SKM-1 (cell line): ENCODE results near the gene WDR46.

ENCODE experiments used
- DNase-seq: peaks from one replicate; lab custom pipeline; 2025; ENCODE audit not compliant: unreplicated experiment; lab: John Stamatoyannopoulos, UW

The WDR46 gene

GRCh38 chr6:33313709-33314514, 24.9 kb upstream of the WDR46 start, which contains the start of gene TAPBP:
Gene TAPBP, minus strand, starts transcription at chr6:33314078. Its CDS starts 37 bp downstream, at chr6:33314041.
- DNase-seq = no peak

GRCh38 chr6:33313105-33313708, 24.2 kb upstream of the WDR46 start:
- DNase-seq = peak; percentile 57

- peak; percentile 18 for DNase-seq
Observed at GRCh38 chr6:33312361-33313104, 23.5 kb upstream of the WDR46 start.

- no peak for DNase-seq
Observed at GRCh38 chr6:33306356-33306755, 17.3 kb upstream of the WDR46 start.

GRCh38 chr6:33305052-33305451, 16.0 kb upstream of the WDR46 start:
- no peak for DNase-seq

- no peak for DNase-seq
Observed at GRCh38 chr6:33304216-33304615, 15.2 kb upstream of the WDR46 start.

- DNase-seq = no peak
Observed at GRCh38 chr6:33301877-33302276, 12.8 kb upstream of the WDR46 start.

GRCh38 chr6:33299237-33299944, 10.4 kb upstream of the WDR46 start:
- DNase-seq = peak; percentile 80

GRCh38 chr6:33298773-33299236, 9.8 kb upstream of the WDR46 start, which contains the start of gene RGL2:
Gene RGL2, minus strand, starts transcription at chr6:33298942. Its CDS starts 332 bp downstream, at chr6:33298610.
- peak; percentile 43 for DNase-seq

- no peak for DNase-seq
Observed at GRCh38 chr6:33297956-33298772, 9.1 kb upstream of the WDR46 start.

- no peak for DNase-seq
Observed at GRCh38 chr6:33297406-33297955, 8.4 kb upstream of the WDR46 start.

- DNase-seq = no peak
Observed at GRCh38 chr6:33296797-33297405, 7.9 kb upstream of the WDR46 start.

- no peak for DNase-seq
Observed at GRCh38 chr6:33295621-33296369, 6.8 kb upstream of the WDR46 start.

- no peak for DNase-seq
Observed at GRCh38 chr6:33294086-33294823, 5.2 kb upstream of the WDR46 start.

- DNase-seq = no peak
Observed at GRCh38 chr6:33292996-33293682, 4.1 kb upstream of the WDR46 start.

GRCh38 chr6:33290459-33290858, 1.4 kb upstream of the WDR46 start:
- DNase-seq = no peak

- no peak for DNase-seq
Observed at GRCh38 chr6:33289784-33290315, 811 bp upstream of the WDR46 start.
